Aorta (tissue), 5 donors: ENCODE data around the gene PLB1. TPM values are rescaled to one million over a fixed set of nuclear protein-coding genes. Genes with fewer than 3 reads are reported as not detected.
"Not testable (repeated sequence)": the region's sequence is repeated elsewhere in the genome, so short reads cannot be mapped to it uniquely, and the experiment has no call there.

Experiments used
- ATAC-seq: fragments of 200-7000 bp; cut with Tn5 transposase; one replicate; pipeline ENCODE4 v1.9.1; 2022; ENCODE audit warnings: moderate library complexity; ENCODE audit not compliant: low FRiP score
- DNase-seq, 2 donors: peaks; one replicate each; pipeline ENCODE4 v3.0.0-alpha.2; 2020
- H3K27ac ChIP-seq, 2 donors: one replicate each; pipeline ENCODE4 v1.5.1; 2013; ENCODE audit warnings: low read length in 2 of 2, mild to moderate bottlenecking in 2 of 2, moderate library complexity in 2 of 2, control low read depth in 1 of 2, inconsistent platforms in 1 of 2, low read depth in 1 of 2
- H3K27me3 ChIP-seq, 2 donors: one replicate each; pipeline ENCODE4 v1.6.1; 2013; ENCODE audit warnings: control low read depth in 1 of 2, low read length in 1 of 2, mild to moderate bottlenecking in 1 of 2, moderate library complexity in 1 of 2; ENCODE audit not compliant: insufficient read depth in 2 of 2, control insufficient read depth in 1 of 2
- H3K36me3 ChIP-seq, 2 donors: one replicate each; pipeline ENCODE4 v1.6.1; 2013; ENCODE audit warnings: control low read depth in 1 of 2, low read length in 1 of 2, mild to moderate bottlenecking in 1 of 2; ENCODE audit not compliant: insufficient read depth in 2 of 2, control insufficient read depth in 1 of 2
- H3K4me1 ChIP-seq, 2 donors: one replicate each; pipeline ENCODE4 v1.6.1; 2013; ENCODE audit warnings: low read length in 2 of 2, control low read depth in 1 of 2, mild to moderate bottlenecking in 1 of 2, moderate library complexity in 1 of 2; ENCODE audit not compliant: insufficient read depth in 2 of 2, control insufficient read depth in 1 of 2
- H3K4me3 ChIP-seq, 2 donors: one replicate each; pipeline ENCODE4 v1.5.1; 2013; ENCODE audit warnings: low read length in 2 of 2, control low read depth in 1 of 2, mild to moderate bottlenecking in 1 of 2
- H3K9me3 ChIP-seq: one replicate; pipeline ENCODE4 v1.6.1; 2013; ENCODE audit warnings: mild to moderate bottlenecking, low read length; ENCODE audit not compliant: control insufficient read depth
- WGBS, 2 donors: extraction: QIAGEN DNeasy Blood & Tissue Kit; methylation state at CpG; one replicate each; pipeline ENCODE4 v1.1.7; 2013; 5-methylcytosine and 5-hydroxymethylcytosine counted together
- intact Hi-C, 2 donors: fragments of 100-400 bp; cut with DNase I; formaldehyde crosslinking; loops; one replicate each; pipeline versions ENCODE4 v1.14.2 to v1.15.0; 2022
- polyA plus RNA-seq, 2 donors: library from polyadenylated mRNA; stranded (reverse); fragments of 200-250 nt; gene quantifications; one replicate each; pipeline ENCODE4 v1.2.3, GENCODE V29; 2013
- total RNA-seq, 2 donors: library from RNA; stranded (reverse); fragmentation: NEBNext Ultra II Directional; extraction: Animal tissue kit (Norgen Biotek cat#: 25700); gene quantifications; one replicate each; pipeline ENCODE4 v1.2.1, GENCODE V29; 2021
- donor health status: healthy with polysubstance abuse.
- donor health status: Bipolar disorder and iron deficiency.
- donor health status: DM: no; HTN: no; CAD: no.
- donor health status: DM: no; HTN: no; CAD: no.
- donor health status: DM: yes; HTN: yes; CAD: no.

Gene PLB1
- total and polyA plus RNA-seq, 4 donors = 4.9 to 16.3 (median 7.1) TPM

DNA sequence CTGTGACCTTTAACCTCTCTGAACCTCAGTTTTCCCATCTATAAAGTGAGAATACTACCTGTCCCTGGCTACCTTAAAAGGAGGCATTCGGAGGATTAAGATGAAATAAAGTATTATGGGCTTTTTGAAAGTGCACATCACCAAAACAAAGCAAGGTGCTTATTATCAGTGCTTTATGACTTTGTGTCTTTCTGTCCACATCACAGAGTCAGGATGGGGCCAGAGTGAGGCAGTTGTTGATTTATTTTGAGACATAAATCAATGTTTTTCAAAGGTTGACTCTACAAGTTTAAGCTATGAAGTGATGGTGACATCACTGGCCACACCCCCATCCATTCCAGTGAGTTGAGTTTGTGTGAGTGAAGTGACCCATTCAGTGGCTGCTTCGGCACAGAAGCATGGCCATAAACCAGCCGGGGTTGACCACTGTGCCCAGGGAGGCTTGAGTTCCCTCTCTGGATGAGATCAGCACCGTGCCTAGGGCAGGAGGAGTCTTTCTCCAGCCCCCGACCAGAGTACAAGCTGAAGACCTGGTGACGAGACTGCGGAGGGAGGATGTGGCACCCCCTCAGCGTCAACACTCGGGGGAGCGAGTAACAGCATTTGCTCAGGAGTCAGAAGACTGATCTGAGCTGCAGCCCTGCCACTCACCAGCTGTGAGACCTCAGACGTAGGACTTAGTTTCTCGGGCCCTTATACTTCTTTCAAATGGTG is 166.8 kb downstream of the PLB1 start:
- Histone ChIP-seq H3K4me3 (no peak overlapping the region), H3K4me1 (peaks cover 0 to 9% of the 10 kb centered on the region in 2 donors), H3K27ac (peak overlapping the region; percentile 89 to 94), H3K9me3 (no peaks in the 10 kb centered on the region), H3K27me3 (no peaks in the 10 kb centered on the region), H3K36me3 (no peaks in the 10 kb centered on the region)
- WGBS, 2 donors = 5 to 13% methylated on average over 12 of the region's 12 CpGs
- intact Hi-C loops = loop anchor here (2.0 to 5.0 kb wide), 6 partner anchors 35 to 90 kb away; partner anchors contain the start of gene PPP1CB (in 2 of the 2)
- ATAC-seq (peak; percentile 48), DNase-seq (peak; percentile 81 to 87)

DNA sequence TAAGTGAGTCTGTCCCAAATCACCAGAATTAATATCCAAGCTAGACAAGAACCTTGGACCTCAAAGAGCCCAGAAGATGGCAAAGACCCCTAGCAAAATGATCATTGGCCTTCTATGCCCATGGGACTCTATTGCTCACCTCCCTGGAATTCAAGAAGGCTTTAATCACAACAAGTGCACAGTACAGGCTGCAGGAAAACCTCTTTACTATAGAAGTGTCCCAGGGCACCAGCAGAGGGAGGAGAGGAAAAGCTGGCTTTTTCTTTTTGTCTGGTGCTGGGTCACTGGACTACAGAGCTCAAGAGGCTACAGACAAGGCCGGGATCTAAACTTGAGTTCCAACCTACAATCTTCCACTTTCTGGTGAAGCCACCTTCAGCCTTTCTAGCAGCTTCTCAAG is 167.5 kb downstream of the PLB1 start:
- ATAC-seq (no peak), DNase-seq (peak in 1 of 2 donors; percentile 16)
- H3K4me1 ChIP-seq = peaks cover 0 to 9% of the 10 kb centered on the region in 2 donors
- no peaks in the 10 kb centered on the region for H3K27me3 ChIP-seq
- 9 to 27% methylated on average over 1 of the region's 1 CpG for WGBS, 2 donors
- H3K9me3 ChIP-seq = no peaks in the 10 kb centered on the region
- H3K36me3 ChIP-seq = no peaks in the 10 kb centered on the region
- no peak overlapping the region for H3K4me3 ChIP-seq
- peak overlapping the region; percentile 94 to 96 for H3K27ac ChIP-seq
- intact Hi-C loops = loop anchor here (2.0 to 5.0 kb wide), 6 partner anchors 36 to 89 kb away; partner anchors contain the start of gene PPP1CB (in 2 of the 2)

DNA sequence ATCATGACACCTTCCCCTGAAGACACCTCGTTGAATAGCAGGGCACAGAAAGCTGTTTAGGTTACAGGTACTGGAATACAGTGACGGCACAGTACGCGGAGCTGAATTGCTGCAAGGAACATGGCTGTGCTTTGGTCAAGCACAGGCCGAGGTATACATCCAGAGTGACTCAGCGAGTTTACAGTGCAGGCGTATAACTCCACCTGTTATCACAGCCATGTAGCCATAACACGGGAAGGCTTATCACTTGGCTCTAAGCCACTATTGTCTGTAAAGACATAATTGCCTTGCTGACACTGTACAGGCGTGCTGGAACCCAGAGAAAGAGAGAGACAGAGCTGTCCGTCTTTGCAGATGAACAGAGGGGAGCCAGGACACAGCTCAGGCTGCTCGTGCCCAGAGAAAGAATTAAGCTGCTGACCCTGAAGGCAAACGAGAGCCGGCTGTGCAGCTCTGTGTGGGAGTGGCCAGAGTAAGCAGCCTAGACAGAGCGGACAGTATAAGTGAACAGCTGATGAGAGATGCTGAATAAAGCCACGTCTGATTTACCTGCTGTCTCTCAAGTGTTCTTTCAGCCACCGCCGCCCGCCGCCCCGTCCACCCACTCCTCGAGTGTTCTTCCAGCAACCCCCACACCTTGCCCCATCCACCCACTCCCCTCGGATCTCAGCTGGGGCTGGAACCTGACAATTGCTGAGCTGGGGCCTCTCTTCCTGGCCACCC is 168.4 kb downstream of the PLB1 start:
- no peaks in the 10 kb centered on the region for H3K36me3 ChIP-seq
- peaks cover 0 to 9% of the 10 kb centered on the region in 2 donors for H3K4me1 ChIP-seq
- WGBS, 2 donors = 20 to 22% methylated on average over 18 to 22 of the region's 22 CpGs
- intact Hi-C loops = loop anchor here (5.0 kb wide), 5 partner anchors 37 to 88 kb away; partner anchors contain the start of gene PPP1CB (in 1 of the 2)
- no peaks in the 10 kb centered on the region for H3K27me3 ChIP-seq
- peak overlapping the region; percentile 94 to 96 for H3K27ac ChIP-seq
- no peaks in the 10 kb centered on the region for H3K9me3 ChIP-seq
- ATAC-seq (peak; percentile 62), DNase-seq (peak in 1 of 2 donors; percentile 51)
- no peak overlapping the region for H3K4me3 ChIP-seq

DNA sequence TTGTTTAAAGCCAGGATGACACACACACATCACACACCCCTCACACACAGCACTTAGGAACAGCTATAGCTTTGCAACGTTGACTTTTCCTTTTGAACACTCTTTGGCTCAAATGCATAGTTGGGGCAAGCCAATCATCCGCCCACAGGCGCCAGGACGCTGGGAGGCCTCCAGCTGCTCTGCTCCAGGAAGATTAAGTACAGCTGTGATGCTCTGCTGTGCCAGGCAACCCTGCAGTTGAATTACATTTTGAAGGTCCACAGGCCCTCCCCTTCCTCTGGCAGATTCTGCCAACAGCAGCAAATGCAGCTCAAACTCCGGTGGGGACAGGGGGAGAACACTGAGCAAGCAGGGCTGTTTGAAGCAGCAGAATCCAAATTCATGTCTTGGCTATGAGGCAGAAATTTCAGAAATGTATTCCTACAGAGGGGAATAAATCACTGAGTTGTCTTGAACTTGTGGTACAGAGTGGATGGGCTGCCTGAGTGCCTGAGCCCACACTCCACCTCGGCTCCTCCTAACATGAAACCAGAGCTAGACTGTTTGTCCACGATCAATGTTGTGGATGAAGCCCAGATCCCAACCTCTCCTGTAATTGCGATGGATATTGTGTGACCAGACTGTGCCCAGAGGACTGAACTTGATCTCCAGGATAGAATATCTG is 169.3 kb downstream of the PLB1 start:
- peak overlapping the region; percentile 94 to 96 for H3K27ac ChIP-seq
- ATAC-seq = peak; percentile 82
- WGBS, 2 donors = 3 to 5% methylated on average over 8 of the region's 8 CpGs
- peak; percentile 88 to 90 for DNase-seq
- intact Hi-C loops = loop anchor here in 1 of 2 donors (1.0 kb wide), 1 partner anchor 52 kb away; no protein-coding TSS in a partner anchor
- H3K4me1 ChIP-seq = peaks cover 0 to 9% of the 10 kb centered on the region in 2 donors
- H3K36me3 ChIP-seq = no peaks in the 10 kb centered on the region
- no peaks in the 10 kb centered on the region for H3K9me3 ChIP-seq
- no peak overlapping the region for H3K4me3 ChIP-seq
- H3K27me3 ChIP-seq = no peaks in the 10 kb centered on the region

DNA sequence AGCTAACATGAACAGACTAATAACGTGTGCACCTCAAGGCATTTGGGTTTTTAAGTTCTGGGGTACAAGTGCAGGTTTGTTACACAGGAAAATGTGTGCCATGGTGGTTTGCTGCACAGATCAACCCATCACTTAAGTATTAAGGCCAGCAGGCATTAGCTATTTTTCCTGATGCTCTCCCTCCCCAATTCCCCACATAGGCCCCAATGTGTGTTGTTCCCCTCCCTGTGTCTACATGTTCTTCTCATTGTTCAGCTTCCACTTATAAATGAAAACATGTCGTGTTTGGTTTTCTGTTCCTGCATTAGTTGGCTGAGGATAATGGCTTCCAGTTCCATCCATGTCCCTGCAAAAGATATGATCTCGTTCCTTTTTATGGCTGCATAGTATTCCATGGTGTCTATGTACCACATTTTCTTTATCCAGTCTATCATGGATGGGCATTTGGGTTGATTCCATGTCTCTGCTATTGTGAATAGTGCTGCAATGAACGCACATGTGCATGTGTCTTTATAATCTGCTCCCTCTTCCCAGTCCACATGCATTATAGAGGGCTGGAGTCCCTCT is 170.0 kb downstream of the PLB1 start:
- peak overlapping the region; percentile 49 to 94 for H3K27ac ChIP-seq
- not testable (repeated sequence) for ATAC-seq, H3K4me3 ChIP-seq, H3K27me3 ChIP-seq, H3K9me3 ChIP-seq, DNase-seq, H3K4me1 ChIP-seq, H3K36me3 ChIP-seq
- WGBS, 2 donors = 38 to 42% methylated on average over 4 of the region's 4 CpGs
- intact Hi-C loops = loop anchor here in 1 of 2 donors (1.0 kb wide), 1 partner anchor 51 kb away; no protein-coding TSS in a partner anchor

DNA sequence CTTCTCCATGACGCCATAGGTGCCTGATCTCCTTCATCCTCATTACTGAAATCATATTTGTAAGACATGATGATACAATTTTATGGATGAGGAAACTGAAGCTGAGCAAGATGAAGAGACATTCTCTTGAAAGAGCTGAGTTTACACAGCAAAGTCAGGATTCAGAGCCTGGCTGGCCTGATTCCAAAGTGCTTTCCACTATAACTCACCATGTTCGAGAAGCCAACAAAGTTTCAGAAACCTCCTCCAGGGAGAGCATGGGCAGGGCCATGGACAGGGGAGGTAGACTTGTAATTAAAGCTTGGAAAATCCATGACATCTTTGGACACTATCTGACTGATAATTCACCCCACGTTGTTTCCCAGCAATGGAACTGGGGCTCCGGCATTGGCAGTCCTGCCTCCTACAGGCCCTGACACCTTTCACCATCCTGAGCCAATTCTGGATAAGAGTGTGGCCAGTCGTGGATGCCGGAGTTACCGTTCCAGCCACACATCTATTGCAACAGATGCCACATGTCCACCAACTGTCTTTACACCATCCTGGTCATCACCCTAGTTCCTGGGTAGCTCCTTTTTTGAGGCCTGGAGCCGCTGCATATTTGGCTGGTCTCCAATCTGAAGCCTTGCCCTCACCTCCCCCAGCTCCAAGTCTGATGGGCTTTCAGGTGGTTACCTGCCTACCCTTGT is 170.8 kb downstream of the PLB1 start:
- no peak overlapping the region for H3K4me3 ChIP-seq
- WGBS, 2 donors = 49 to 62% methylated on average over 8 of the region's 8 CpGs
- H3K27me3 ChIP-seq = no peaks in the 10 kb centered on the region
- DNase-seq (peak in 1 of 2 donors; percentile 61), ATAC-seq (no peak)
- no peaks in the 10 kb centered on the region for H3K9me3 ChIP-seq
- intact Hi-C loops = no loop called here
- peak overlapping the region in 1 of 2 donors; percentile 82 for H3K27ac ChIP-seq
- H3K4me1 ChIP-seq = peaks cover 0 to 9% of the 10 kb centered on the region in 2 donors
- H3K36me3 ChIP-seq = no peaks in the 10 kb centered on the region

DNA sequence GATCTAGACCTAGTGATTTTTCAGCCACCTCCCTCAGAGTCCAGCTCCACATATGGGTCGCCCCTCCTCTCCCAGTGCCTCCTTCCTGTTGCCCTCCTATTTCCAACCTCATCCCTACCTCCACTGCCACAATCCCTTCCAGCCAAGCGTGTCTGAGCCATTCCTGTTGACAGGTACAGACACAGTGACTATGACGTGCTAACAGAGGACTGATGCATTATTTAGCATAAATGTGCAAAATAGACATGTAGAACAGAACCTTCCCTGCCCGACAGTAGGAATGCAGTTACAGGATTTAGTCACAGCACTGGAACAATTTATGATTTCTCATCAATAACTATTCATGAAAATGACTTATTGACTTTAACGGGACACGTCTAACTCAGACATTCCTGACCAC is 171.4 kb downstream of the PLB1 start:
- no peaks in the 10 kb centered on the region for H3K27me3 ChIP-seq
- ATAC-seq (no peak), DNase-seq (no peak)
- H3K27ac ChIP-seq = no peak overlapping the region
- intact Hi-C loops = no loop called here
- peaks cover 0 to 8% of the 10 kb centered on the region in 2 donors for H3K4me1 ChIP-seq
- H3K4me3 ChIP-seq = no peak overlapping the region
- no peaks in the 10 kb centered on the region for H3K9me3 ChIP-seq
- no peaks in the 10 kb centered on the region for H3K36me3 ChIP-seq
- WGBS, 2 donors = 92 to 96% methylated on average over 6 of the region's 6 CpGs
